Measurements from ENCODE around the gene CLEC19A.

- no peak for TF ChIP-seq ZNF70 (CRISPR knock-in tag; IDR thresholded peaks at IDR 0.05)
- TF ChIP-seq ARNTL (CRISPR knock-in tag; IDR thresholded peaks at IDR 0.05; ENCODE audit: borderline replicate concordance, low read depth), result no peak
- TF ChIP-seq, protein P1, sequence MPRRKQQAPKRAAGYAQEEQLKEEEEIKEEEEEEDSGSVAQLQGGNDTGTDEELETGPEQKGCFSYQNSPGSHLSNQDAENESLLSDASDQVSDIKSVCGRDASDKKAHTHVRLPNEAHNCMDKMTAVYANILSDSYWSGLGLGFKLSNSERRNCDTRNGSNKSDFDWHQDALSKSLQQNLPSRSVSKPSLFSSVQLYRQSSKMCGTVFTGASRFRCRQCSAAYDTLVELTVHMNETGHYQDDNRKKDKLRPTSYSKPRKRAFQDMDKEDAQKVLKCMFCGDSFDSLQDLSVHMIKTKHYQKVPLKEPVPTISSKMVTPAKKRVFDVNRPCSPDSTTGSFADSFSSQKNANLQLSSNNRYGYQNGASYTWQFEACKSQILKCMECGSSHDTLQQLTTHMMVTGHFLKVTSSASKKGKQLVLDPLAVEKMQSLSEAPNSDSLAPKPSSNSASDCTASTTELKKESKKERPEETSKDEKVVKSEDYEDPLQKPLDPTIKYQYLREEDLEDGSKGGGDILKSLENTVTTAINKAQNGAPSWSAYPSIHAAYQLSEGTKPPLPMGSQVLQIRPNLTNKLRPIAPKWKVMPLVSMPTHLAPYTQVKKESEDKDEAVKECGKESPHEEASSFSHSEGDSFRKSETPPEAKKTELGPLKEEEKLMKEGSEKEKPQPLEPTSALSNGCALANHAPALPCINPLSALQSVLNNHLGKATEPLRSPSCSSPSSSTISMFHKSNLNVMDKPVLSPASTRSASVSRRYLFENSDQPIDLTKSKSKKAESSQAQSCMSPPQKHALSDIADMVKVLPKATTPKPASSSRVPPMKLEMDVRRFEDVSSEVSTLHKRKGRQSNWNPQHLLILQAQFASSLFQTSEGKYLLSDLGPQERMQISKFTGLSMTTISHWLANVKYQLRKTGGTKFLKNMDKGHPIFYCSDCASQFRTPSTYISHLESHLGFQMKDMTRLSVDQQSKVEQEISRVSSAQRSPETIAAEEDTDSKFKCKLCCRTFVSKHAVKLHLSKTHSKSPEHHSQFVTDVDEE (CRISPR knock-in tag; IDR thresholded peaks at IDR 0.05), result no peak
- TF ChIP-seq, protein P2, sequence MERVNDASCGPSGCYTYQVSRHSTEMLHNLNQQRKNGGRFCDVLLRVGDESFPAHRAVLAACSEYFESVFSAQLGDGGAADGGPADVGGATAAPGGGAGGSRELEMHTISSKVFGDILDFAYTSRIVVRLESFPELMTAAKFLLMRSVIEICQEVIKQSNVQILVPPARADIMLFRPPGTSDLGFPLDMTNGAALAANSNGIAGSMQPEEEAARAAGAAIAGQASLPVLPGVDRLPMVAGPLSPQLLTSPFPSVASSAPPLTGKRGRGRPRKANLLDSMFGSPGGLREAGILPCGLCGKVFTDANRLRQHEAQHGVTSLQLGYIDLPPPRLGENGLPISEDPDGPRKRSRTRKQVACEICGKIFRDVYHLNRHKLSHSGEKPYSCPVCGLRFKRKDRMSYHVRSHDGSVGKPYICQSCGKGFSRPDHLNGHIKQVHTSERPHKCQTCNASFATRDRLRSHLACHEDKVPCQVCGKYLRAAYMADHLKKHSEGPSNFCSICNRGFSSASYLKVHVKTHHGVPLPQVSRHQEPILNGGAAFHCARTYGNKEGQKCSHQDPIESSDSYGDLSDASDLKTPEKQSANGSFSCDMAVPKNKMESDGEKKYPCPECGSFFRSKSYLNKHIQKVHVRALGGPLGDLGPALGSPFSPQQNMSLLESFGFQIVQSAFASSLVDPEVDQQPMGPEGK (CRISPR knock-in tag; IDR thresholded peaks at IDR 0.05; ENCODE audit: borderline replicate concordance), result no peak
These were observed 30.4 kb downstream of the CLEC19A start for GRCh38 chr16:19315889-19316433.

Measured in SK-N-SH treated with all-trans-retinoic acid at 6 μM for 48 hours (cell line).